Jurkat, Clone E6-1 (cell line): ENCODE data around the gene CAMTA1.

Source experiments
- DNase-seq: peaks from one replicate; pipeline ENCODE4 v3.0.0-alpha.2; 2011; ENCODE audit warnings: low read depth, low spot score
- H3K4me3 ChIP-seq: 2 replicates; pipeline ENCODE4 v1.5.1; 2011; ENCODE audit warnings: mild to moderate bottlenecking, low read length, control low read depth, moderate library complexity

Gene CAMTA1

GRCh38 chr1:7172804-7173203 lies 387.6 kb downstream of the CAMTA1 start:
- DNase-seq, result no peak
- no peak overlapping the region for H3K4me3 ChIP-seq

- H3K4me3 ChIP-seq, result no peak overlapping the region
- no peak for DNase-seq
Observed at GRCh38 chr1:7174561-7174960, 389.3 kb downstream of the CAMTA1 start.

DNA sequence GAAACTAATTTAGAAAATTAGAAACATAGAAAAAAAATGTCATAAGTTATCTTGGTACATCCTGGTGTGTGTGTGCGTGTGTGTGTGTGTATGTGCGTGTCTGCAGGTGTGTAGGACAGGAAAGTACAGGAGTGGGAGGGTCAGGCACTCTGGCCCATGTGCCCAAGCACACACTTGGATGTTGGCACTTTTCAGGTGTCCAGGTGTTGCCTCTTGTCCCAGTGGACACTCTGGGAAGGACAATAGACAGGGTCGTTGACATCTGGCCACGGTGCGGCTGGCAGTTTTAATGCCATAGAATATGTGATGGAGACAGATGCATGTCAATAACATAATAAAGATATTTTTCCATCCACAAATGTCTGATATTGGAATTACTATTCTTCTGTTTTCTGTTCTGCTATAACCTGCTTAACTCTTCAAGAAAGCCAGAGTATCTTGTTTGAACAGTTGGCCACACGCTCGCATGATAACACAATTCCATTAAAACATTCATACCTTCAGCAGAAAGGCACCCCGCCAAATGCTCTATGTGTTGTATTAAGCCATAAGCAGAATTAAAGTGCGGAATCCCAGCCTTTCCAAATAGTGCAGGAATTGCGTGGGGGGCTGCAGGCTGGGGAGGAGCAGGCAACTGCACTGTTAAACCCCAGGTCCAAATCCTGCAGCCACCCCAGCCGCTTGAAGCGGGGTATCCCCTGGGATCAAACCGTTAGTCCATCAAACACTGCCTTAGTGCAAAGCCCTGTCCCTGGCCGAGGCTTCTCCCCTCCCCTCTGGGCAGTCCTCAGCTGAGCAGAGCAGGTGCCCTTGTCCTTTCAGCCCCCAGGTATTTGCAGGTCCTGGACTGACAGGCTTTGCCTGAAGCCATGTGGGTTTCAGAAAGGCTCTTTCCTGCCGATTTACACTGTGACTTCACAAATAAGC lies 390.0 kb downstream of the CAMTA1 start:
- DNase-seq, result no peak
- H3K4me3 ChIP-seq, result no peak overlapping the region

- no peak for DNase-seq
Observed at GRCh38 chr1:7177021-7177420, 391.8 kb downstream of the CAMTA1 start.

GRCh38 chr1:7177438-7178146 lies 392.3 kb downstream of the CAMTA1 start:
- no peak overlapping the region for H3K4me3 ChIP-seq
- DNase-seq, result no peak

More at GRCh38 chr1:7177021-7177420, 391.8 kb downstream of the CAMTA1 start:
- no peak overlapping the region for H3K4me3 ChIP-seq

DNA sequence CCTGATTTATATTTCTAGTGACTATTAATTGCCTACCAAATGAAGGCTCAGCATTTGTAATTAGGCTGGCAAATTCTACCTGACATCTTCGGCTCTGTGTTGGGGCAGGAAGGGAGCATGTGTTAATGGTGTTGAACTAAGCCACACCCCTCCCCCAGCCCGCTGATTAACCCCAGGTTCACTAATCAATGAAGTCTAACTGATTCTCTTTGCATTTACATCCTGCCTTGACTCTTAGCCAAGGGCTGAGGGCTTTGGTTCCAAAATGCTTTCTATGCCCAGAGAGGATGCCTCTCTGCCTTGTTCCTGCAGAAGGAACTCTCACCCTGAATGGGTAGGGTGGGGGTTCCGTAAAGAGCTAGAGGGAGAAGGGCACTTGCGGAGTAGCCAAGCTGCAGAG lies 393.1 kb downstream of the CAMTA1 start:
- no peak for DNase-seq
- no peak overlapping the region for H3K4me3 ChIP-seq

DNA sequence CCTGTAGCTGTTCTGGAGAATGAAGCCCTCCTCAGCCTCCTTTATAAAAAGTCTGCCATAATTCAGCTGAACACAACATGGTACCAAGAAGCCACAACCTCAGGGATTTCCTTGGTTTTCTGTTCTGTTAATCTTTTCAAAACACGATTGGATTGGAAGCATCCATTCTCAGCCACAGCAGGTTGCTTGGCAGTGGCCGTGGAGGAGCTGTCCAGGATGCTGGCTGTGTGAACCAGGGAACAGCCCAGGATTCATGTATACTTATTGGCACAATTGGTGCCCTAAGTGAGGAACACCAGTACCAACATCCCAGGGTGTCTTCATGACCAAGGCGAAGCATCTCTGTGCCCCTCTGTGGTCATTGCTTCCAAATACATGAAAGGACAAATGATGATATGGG lies 393.5 kb downstream of the CAMTA1 start:
- no peak for DNase-seq
- no peak overlapping the region for H3K4me3 ChIP-seq

GRCh38 chr1:7185721-7186120 lies 400.5 kb downstream of the CAMTA1 start:
- DNase-seq, result no peak
- H3K4me3 ChIP-seq, result no peak overlapping the region

DNA sequence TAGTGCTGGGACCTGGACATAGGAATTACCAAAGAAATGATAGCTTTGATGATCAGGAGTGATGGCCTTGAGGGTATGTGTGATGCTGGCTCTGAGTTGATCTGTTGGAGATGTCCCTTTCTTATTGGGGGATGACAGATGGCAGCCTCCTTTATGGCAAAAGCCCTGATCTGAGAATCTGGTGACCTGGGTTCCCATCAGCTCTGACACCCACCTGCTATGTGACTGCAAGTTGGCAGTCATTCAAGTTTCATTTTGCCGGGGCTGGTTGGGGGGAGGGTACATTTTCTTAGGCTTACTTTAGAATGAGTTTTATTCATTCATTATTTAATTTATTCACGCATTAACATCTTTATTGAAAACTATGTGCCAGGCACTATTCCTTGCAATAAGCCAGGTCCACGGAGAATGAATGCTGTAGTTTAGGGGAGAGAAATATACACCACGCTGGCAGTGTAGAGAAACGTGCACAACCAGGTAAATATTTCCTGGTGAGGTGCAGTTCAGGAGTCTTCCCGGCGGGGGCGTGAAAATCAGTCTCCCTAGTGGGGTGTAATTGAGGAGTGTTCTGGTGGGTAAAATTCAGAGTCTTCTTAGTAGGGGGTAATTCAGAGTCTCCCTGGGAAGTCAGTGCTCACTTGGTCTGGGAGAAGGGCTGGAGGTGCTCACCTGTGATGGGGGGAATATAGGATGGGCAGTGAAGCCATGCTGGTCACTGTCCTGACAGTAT lies 401.3 kb downstream of the CAMTA1 start:
- DNase-seq, result no peak

DNA sequence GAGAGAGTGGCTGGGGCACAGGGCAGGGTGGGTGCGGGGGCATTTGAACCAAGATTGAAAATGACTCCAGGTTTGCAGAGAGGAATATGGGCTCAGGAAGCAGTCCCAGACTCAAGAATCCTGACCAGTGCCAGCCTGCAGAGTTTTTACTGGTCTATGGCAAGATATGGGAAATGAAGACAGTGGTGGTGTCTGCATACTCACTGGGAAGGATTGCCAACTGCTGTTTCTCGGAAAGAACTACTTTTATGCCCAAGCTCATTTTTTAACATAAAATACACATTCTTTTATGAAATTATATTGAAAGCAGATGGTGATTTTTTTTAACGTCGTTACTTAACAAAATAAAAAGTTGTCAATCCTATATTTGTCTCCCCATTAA lies 401.8 kb downstream of the CAMTA1 start:
- no peak overlapping the region for H3K4me3 ChIP-seq
- DNase-seq, result no peak

More for the DNA sequence above, 401.3 kb downstream of the CAMTA1 start:
- H3K4me3 ChIP-seq, result no peak overlapping the region

DNA sequence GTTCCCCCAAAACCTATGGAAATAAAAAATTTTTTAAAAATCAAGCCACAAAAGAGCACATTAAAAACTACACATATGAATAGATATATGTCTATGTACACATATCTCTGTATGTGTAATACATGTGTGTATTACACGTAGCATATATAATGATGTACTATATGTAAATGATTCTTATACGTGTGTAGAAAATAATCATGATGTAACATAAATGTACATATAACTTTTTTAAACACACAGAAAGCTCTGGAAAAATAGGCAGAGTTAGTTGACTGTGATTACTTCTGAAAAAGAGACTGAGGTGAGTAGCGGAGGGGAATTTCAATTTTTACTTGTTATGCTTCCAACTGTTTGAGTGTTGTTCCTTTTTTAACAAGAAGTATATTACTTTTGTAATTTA lies 405.0 kb downstream of the CAMTA1 start:
- no peak overlapping the region for H3K4me3 ChIP-seq
- no peak for DNase-seq

- no peak overlapping the region for H3K4me3 ChIP-seq
- no peak for DNase-seq
Observed at GRCh38 chr1:7192453-7192852, 407.2 kb downstream of the CAMTA1 start.

GRCh38 chr1:7196036-7196911 lies 411.0 kb downstream of the CAMTA1 start:
- H3K4me3 ChIP-seq, result no peak overlapping the region
- DNase-seq, result no peak

DNA sequence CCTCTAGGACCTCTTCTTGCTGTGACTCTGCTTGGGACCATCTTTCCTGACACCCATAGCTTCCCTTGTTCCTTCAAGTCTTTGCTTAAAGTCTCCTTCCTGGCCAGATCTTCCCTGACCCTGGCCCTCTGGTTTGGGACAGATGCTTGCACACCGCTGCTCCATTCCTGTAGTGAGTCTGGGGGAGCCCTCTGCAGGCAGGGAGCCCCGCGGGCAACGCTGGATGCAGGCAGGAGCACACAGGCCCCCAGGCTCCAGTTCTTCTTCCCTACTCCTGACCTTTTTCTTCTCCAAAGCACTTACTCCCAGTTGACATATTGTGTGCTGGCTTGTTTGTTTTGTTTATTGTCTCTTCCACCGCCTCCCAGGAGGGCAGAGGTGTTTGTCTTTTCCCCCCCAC lies 413.4 kb downstream of the CAMTA1 start:
- H3K4me3 ChIP-seq, result no peak overlapping the region
- DNase-seq, result no peak

GRCh38 chr1:7199077-7199779 lies 414.0 kb downstream of the CAMTA1 start:
- no peak for DNase-seq

DNA sequence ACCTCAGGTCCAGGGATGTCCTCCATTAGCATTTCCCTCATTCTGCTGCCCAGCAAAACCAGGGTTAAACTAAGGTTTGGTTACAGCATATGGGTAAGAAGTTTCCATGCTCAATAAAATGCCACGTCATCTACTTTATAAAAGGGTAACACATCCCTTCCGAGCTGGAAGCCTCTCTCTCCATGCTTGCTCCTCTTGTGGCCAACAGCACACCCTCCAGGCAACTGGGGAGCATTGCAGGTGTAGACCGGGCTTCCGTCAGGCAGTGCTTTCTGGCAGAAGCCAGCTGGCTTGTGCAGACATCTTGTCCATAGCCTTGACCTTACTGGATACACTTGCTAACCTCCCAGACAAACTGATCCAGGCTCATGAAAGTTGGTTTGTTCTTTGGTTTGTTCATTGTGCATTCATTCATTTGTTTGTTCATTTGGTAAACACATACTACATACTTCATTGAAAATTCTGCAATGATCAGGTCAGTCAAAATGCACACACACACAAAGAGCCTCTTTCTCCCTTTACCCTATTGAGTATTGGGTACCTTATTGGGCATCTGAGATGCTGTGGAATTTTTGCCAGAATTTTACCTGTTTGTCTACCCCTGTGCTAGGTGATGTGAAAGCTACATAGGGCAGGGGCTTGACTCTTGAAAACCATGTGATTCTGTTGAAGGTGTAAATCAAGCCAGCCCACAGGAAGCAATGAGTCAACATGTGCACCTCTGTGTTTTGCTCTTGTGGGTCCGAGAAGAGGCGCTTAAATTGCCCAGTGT lies 422.8 kb downstream of the CAMTA1 start:
- no peak overlapping the region for H3K4me3 ChIP-seq
- peak; percentile 44 for DNase-seq

More at GRCh38 chr1:7199077-7199779, 414.0 kb downstream of the CAMTA1 start:
- H3K4me3 ChIP-seq, result no peak overlapping the region

GRCh38 chr1:7208647-7209180 lies 423.5 kb downstream of the CAMTA1 start:
- no peak for DNase-seq
- H3K4me3 ChIP-seq, result no peak overlapping the region
